KOPT-K1 (cell line): ENCODE results near the gene KRTAP10-4.
"Not testable (repeated sequence)": the region's sequence is repeated elsewhere in the genome, so short reads cannot be mapped to it uniquely, and the experiment has no call there.

Source experiments
- H3K27ac ChIP-seq: fragments of 200-600 bp; sonication (generic); 2 replicates; pipeline ENCODE4 v1.5.1; 2016; ENCODE audit warnings: antibody characterized with exemption, mild to moderate bottlenecking, low read depth, low read length; ENCODE audit not compliant: poor library complexity, severe bottlenecking
- H3K36me3 ChIP-seq: fragments of 200-600 bp; sonication (generic); 2 replicates; pipeline ENCODE4 v1.5.1; 2017; ENCODE audit warnings: antibody characterized with exemption, mild to moderate bottlenecking, low read length, moderate library complexity; ENCODE audit not compliant: insufficient read depth
- H3K9me3 ChIP-seq: fragments of 200-600 bp; sonication (generic); 2 replicates; pipeline ENCODE4 v1.5.1; 2017; ENCODE audit warnings: antibody characterized with exemption, low read length, mild to moderate bottlenecking; ENCODE audit not compliant: insufficient read depth, poor library complexity, severe bottlenecking

The KRTAP10-4 gene

GRCh38 chr21:44592446-44593311, 19.1 kb downstream of the KRTAP10-4 start, which contains the start of gene KRTAP10-6:
TSS of gene KRTAP10-6 (minus strand) at chr21:44592505. CDS start at chr21:44592484, 21 bp downstream.
- H3K36me3 ChIP-seq: no peaks in the 10 kb centered on the region
- no peak within 1 kb of the TSS for H3K27ac ChIP-seq
- no peaks in the 10 kb centered on the region for H3K9me3 ChIP-seq

DNA sequence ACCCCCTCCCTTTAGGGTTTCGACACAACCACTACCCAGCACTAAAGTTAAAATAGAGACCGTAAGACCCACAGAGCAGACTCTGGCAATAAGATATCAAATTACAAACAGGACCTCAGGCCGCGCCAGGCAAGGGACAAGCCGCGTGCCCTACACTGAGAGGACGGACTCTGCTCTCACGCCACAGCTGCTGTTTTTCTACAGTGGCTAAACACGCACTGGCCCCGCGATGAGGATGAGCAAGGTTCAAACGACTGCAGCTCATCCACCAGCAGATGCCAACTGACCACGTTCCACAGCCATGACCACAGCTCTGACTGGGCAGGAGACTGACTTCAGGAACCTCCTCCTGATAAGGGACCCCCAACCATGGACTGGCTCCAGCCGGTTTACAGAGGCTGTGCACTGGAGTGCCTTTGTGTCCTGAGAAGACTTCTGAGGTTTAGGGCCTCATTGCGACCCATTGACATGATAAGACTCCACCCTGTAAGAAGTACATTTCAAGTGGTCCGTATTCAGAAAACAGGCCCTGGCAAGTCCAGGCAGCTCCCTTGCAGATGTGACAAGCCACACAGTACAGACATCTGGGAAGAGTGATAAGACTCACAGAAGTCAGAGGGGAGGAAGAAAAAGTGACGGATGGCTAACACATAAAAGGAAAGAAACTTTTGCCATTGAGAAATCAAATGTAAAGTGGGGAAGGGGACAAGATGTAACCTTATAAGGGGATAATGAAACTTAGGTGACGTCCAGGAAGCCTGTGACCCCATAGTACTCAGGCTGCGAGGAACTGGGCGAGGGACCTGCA, 20.3 kb downstream of the KRTAP10-4 start:
- no peak overlapping the region for H3K27ac ChIP-seq
- no peaks in the 10 kb centered on the region for H3K9me3 ChIP-seq
- no peaks in the 10 kb centered on the region for H3K36me3 ChIP-seq

DNA sequence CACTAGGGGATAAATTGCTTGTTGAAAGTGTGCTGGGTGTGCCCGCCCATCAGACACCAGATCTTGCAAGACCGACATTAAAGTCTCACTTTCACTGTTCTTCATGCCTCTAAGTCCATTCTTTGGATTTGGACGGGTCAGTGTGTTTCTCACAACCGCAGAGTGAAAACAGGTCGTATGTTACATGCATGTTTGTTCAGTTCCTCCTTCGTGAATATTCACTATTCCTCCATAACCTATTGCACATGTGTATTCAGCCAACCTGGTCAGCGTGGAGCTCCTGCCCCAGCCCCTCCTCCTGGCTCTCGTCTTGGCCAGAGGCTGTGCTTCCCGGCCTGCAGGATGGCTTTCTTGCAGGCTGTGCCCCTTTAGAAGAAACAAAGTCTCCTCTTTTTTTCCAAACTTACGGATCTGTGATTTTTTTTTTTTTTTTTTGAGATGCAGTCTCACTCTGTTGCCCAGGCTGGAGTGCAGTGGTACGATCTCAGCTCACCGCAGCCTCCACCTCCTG, 20.9 kb downstream of the KRTAP10-4 start:
- Histone ChIP-seq H3K27ac (no peak overlapping the region), H3K36me3 (no peaks in the 10 kb centered on the region), H3K9me3 (no peaks in the 10 kb centered on the region)

GRCh38 chr21:44595524-44595923, 22.0 kb downstream of the KRTAP10-4 start:
- H3K9me3 ChIP-seq: no peaks in the 10 kb centered on the region
- no peaks in the 10 kb centered on the region for H3K36me3 ChIP-seq
- H3K27ac ChIP-seq: no peak overlapping the region

- Histone ChIP-seq H3K27ac (no peak overlapping the region), H3K36me3 (no peaks in the 10 kb centered on the region), H3K9me3 (no peaks in the 10 kb centered on the region)
Measured at GRCh38 chr21:44596068-44596725, 22.7 kb downstream of the KRTAP10-4 start.

DNA sequence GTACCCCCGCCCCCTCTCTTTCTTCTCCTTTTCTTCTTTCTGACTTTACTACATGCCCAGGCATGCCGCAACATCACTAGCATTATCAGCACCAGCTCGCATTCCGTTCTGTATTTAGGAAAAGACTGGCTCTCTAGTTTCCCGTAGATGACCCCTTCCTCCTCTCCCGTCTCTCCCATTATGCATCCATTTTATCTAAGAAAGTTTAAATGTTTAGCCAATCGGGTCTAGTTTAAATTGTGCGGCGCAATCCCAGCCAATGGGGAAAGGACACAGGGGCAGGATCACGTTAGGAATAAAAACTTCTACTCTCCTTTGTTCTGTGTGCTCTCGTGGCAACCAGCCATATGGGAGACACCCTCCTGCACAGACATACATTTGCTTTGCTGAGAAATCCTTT, 24.5 kb downstream of the KRTAP10-4 start:
- H3K27ac ChIP-seq: no peak overlapping the region
- H3K36me3 ChIP-seq: no peaks in the 10 kb centered on the region
- H3K9me3 ChIP-seq: no peaks in the 10 kb centered on the region

DNA sequence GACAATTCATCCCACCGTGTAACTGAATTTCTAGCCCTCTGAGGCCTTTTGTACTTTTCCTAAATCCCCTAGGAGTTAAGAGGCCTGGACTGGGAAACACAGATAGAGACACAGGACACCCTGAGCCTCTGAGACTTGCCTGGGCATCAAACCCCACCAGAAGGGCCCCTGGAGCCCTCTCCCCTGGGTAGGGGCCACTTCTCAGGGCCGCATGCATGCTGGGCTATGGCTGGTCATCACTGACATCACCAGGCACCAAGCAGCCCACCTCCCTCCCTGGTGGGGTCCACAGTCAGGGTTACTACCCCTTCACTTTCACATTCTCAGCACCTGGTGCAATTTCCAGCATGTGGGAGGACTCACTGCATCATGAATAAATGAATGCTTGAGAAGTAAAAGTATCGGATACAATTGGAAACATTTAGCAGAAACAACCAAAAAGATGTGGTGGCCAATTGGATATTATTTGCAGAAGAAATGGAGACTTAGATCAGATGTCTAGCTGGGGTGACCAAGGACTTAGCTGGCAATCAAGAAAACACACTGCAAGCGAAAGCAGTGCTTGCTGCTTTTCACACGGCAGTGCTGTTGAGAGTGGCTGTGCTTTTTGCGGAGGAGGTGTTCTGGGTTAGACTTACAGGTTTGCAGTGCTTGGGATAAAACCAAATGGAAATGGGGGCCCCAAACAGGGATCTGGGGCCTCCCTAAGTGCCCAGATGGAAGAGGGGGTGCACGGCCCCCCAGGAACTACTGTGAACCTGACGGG, 25.9 kb downstream of the KRTAP10-4 start:
- H3K36me3 ChIP-seq: no peaks in the 10 kb centered on the region
- no peak overlapping the region for H3K27ac ChIP-seq
- peaks cover 7% of the 10 kb centered on the region for H3K9me3 ChIP-seq

- not testable (repeated sequence) for H3K36me3 ChIP-seq, H3K9me3 ChIP-seq, H3K27ac ChIP-seq
Measured at GRCh38 chr21:44600118-44600978, 26.8 kb downstream of the KRTAP10-4 start, which contains the start of gene KRTAP10-7. TSS of gene KRTAP10-7 (plus strand) at chr21:44600597. CDS start at chr21:44600622, 25 bp downstream.

DNA sequence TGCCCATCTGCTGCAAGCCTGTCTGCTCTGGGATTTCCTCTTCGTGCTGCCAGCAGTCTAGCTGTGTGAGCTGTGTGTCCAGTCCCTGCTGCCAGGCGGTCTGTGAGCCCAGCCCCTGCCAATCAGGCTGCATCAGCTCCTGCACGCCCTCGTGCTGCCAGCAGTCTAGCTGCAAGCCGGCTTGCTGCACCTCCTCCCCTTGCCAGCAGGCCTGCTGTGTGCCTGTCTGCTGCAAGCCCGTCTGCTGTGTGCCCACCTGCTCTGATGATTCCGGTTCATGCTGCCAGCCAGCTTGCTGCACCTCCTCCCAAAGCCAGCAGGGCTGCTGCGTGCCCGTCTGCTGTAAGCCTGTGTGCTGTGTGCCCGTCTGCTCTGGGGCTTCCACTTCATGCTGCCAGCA, 27.6 kb downstream of the KRTAP10-4 start:
- not testable (repeated sequence) for H3K9me3 ChIP-seq, H3K27ac ChIP-seq, H3K36me3 ChIP-seq

DNA sequence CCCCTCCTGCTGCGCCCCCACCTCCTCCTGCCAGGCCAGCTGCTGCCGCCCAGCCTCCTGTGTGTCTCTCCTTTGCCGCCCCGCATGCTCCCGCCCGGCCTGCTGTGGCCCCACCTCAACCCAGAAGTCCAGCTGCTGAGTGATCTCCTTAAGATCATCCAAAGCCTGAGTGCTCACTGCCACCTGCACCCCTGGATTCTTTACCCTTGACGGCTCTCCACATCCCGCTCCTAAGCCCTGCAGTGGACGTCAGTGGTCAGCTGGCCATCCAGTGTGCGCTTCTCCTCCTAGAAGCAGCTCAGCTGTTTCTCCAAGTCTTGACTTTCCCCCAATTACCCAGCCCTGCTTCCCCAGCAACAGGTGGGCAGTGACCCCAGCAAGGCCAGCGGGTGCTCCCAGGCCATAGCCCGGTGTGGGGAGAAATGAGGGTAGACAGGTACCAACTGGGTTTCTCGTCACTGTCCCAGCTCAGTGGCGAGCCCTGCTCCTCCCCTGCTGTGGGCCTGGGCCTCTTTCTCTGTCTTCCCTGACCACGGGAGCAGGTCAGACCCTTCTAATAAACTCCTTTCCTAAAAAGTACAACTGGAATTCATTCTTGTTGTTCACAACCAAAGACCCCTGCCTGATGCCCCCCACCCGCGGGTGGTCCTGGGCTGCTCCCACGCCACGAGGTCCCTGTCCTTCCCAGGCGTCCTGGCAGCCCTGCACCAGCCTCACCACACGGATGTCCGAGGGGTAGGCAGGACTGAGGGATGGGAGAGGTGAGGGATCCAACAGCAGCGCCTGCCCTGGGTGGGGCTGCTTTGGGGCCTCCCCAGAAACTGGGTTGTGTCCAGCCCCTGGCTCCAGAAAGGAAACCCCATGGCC, 28.3 kb downstream of the KRTAP10-4 start:
- no peak overlapping the region for H3K27ac ChIP-seq
- H3K9me3 ChIP-seq: peaks cover 9% of the 10 kb centered on the region
- H3K36me3 ChIP-seq: no peaks in the 10 kb centered on the region

DNA sequence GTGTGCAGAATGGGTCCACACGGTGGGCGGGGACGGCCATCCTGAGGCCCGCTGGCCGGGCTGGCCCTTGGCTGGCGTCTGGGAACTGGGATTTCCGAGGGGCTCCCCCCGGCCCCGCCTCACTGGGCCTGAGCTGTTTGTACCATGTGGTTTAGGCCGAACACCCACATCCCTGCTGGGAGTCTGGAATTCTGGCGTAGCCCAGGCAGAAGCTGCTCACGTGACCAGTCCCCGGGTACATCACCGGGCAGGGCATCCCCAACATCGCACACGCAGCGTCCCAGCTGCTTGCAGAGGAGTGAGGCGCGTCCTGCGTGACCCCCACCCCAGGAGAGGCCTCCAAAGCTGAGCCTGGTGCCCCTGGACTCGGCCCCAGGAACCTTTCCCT, 28.9 kb downstream of the KRTAP10-4 start:
- Histone ChIP-seq H3K36me3 (no peaks in the 10 kb centered on the region), H3K27ac (no peak overlapping the region), H3K9me3 (peaks cover 9% of the 10 kb centered on the region)

- Histone ChIP-seq H3K27ac (no peak overlapping the region), H3K9me3 (peaks cover 9% of the 10 kb centered on the region), H3K36me3 (no peaks in the 10 kb centered on the region)
Measured at GRCh38 chr21:44603109-44603875, 29.8 kb downstream of the KRTAP10-4 start.
